Liver (tissue), 9 donors: ENCODE data around the gene SLC51A. TPM values are rescaled to one million over a fixed set of nuclear protein-coding genes. Genes with fewer than 3 reads are reported as not detected.
"Not testable (repeated sequence)": the region's sequence is repeated elsewhere in the genome, so short reads cannot be mapped to it uniquely, and the experiment has no call there.

Experiments
- DNase-seq: peaks from one replicate; pipeline ENCODE4 v3.0.0-alpha.2; 2017; ENCODE audit warnings: low spot score
- H3K27ac ChIP-seq, 2 donors: one replicate each; pipeline ENCODE4 v1.7.0; 2013; ENCODE audit warnings: inconsistent platforms in 2 of 2, low read length in 2 of 2, control low read depth in 1 of 2, low read depth in 1 of 2, mild to moderate bottlenecking in 1 of 2
- H3K27me3 ChIP-seq, 4 donors: one replicate each; pipeline versions ENCODE4 v1.6.1 to v1.7.0; 2013; ENCODE audit warnings: low read length in 3 of 4, inconsistent platforms in 1 of 4, mild to moderate bottlenecking in 1 of 4, moderate library complexity in 1 of 4; ENCODE audit not compliant: control insufficient read depth in 4 of 4, insufficient read depth in 4 of 4
- H3K36me3 ChIP-seq, 4 donors: one replicate each; pipeline versions ENCODE4 v1.6.1 to v1.7.0; 2013; ENCODE audit warnings: low read length in 3 of 4, mild to moderate bottlenecking in 3 of 4, low read depth in 1 of 4, moderate library complexity in 1 of 4; ENCODE audit not compliant: control insufficient read depth in 4 of 4, insufficient read depth in 3 of 4
- H3K4me1 ChIP-seq, 4 donors: one replicate each; pipeline versions ENCODE4 v1.6.1 to v1.7.0; 2013; ENCODE audit warnings: low read length in 3 of 4, mild to moderate bottlenecking in 3 of 4, moderate library complexity in 1 of 4; ENCODE audit not compliant: control insufficient read depth in 4 of 4, insufficient read depth in 4 of 4
- H3K4me3 ChIP-seq, 3 donors: one replicate each; pipeline versions ENCODE4 v1.6.1 to v1.7.0; 2013; ENCODE audit warnings: low read length in 3 of 3, control low read depth in 1 of 3, low read depth in 1 of 3, mild to moderate bottlenecking in 1 of 3
- H3K9ac ChIP-seq, 2 donors: one replicate each; pipeline ENCODE4 v1.7.0; 2013; ENCODE audit warnings: low read length in 2 of 2, mild to moderate bottlenecking in 2 of 2, moderate library complexity in 2 of 2, control low read depth in 1 of 2, low read depth in 1 of 2
- H3K9me3 ChIP-seq, 4 donors: one replicate each; pipeline versions ENCODE4 v1.6.1 to v1.7.0; 2013; ENCODE audit warnings: low read length in 3 of 4; ENCODE audit not compliant: control insufficient read depth in 4 of 4
- GABPA ChIP-seq, 2 donors: IDR thresholded peaks in 1 of 2; conservative IDR thresholded peaks in 1 of 2; 2 replicates each; pipeline ENCODE4 v1.6.1; 2016; ENCODE audit warnings: antibody characterized with exemption in 2 of 2, mild to moderate bottlenecking in 1 of 2, moderate library complexity in 1 of 2
- HNF4A ChIP-seq, 2 donors: conservative IDR thresholded peaks; 2 replicates each; pipeline ENCODE4 v1.6.1; 2016; ENCODE audit warnings: antibody characterized with exemption in 2 of 2, mild to moderate bottlenecking in 2 of 2
- HNF4G ChIP-seq: IDR thresholded peaks from 2 replicates; pipeline ENCODE4 v1.6.1; 2016; ENCODE audit warnings: antibody characterized with exemption
- NR2F2 ChIP-seq: IDR thresholded peaks from 2 replicates; pipeline ENCODE4 v1.6.1; 2016; ENCODE audit warnings: antibody characterized with exemption
- RXRA ChIP-seq, 2 donors: IDR thresholded peaks; 2 replicates each; pipeline ENCODE4 v1.6.1; 2017 to 2018; ENCODE audit warnings: antibody characterized with exemption in 2 of 2, mild to moderate bottlenecking in 1 of 2
- SP1 ChIP-seq: IDR thresholded peaks from 2 replicates; pipeline ENCODE4 v1.6.1; 2018; ENCODE audit warnings: antibody characterized with exemption, mild to moderate bottlenecking
- WGBS: extraction: QIAGEN DNeasy Blood & Tissue Kit; methylation state at CpG from one replicate; pipeline ENCODE4 v1.1.7; 2013; 5-methylcytosine and 5-hydroxymethylcytosine counted together
- polyA plus RNA-seq, 2 donors: library from polyadenylated mRNA; stranded (reverse) in 1 of 2; unstranded in 1 of 2; fragments of 200-250 nt in 1 of 2; fragments of >200 nt in 1 of 2; fragmentation: Nextera tagmentation in 1 of 2; extraction: Ambion mirVana in 1 of 2; gene quantifications; one replicate each; pipeline versions ENCODE4 v1.2.1 to v1.2.3, GENCODE V29; 2013 to 2015
- total RNA-seq, 2 donors: library from RNA; depleted of rRNA; stranded (reverse); fragments of >200 nt; gene quantifications; one replicate each; pipeline ENCODE4 v1.2.3, GENCODE V29; 2014
- donor health status: healthy.
- donor health status: healthy.
- donor health status: healthy.
- donor health status: healthy.
- donor health status: healthy.

Gene SLC51A
- total and polyA plus RNA-seq, 4 donors = 19.9 to 52.5 (median 46.1) TPM

GRCh38 chr3:196207159-196207832 is 9.0 kb upstream of the SLC51A start:
- 21% methylated on average over 57 of the region's 70 CpGs for WGBS

GRCh38 chr3:196207833-196208607 is 8.3 kb upstream of the SLC51A start:
- 20% methylated on average over 49 of the region's 49 CpGs for WGBS
- H3K4me3 ChIP-seq = peak overlapping the region in 2 of 3 donors; percentile 46 to 59

More at GRCh38 chr3:196207159-196207832, 9.0 kb upstream of the SLC51A start:
- no peak for TF ChIP-seq HNF4A (conservative IDR thresholded peaks at IDR 0.05)
- TF ChIP-seq HNF4G = no peak
- TF ChIP-seq RXRA (IDR thresholded peaks at IDR 0.05) = no peak
- TF ChIP-seq NR2F2 = no peak
- DNase-seq = no peak
- no peak overlapping the region for H3K27ac ChIP-seq
- peaks cover 3 to 10% (median 4%) of the 10 kb centered on the region in 4 donors for H3K4me1 ChIP-seq
- H3K4me3 ChIP-seq = peak overlapping the region in 1 of 3 donors; percentile 46
- no peaks in the 10 kb centered on the region for H3K27me3 ChIP-seq
- H3K9ac ChIP-seq = no peak overlapping the region
- H3K36me3 ChIP-seq = no peaks in the 10 kb centered on the region
- no peaks in the 10 kb centered on the region for H3K9me3 ChIP-seq

GRCh38 chr3:196208942-196209695 is 7.2 kb upstream of the SLC51A start:
- Histone ChIP-seq H3K27me3 (no peaks in the 10 kb centered on the region), H3K9me3 (no peaks in the 10 kb centered on the region), H3K36me3 (no peaks in the 10 kb centered on the region), H3K9ac (no peak overlapping the region), H3K4me1 (peaks cover 3 to 14% (median 6%) of the 10 kb centered on the region in 4 donors), H3K4me3 (no peak overlapping the region), H3K27ac (no peak overlapping the region)
- no peak for DNase-seq
- no peak for TF ChIP-seq SP1
- WGBS = 93% methylated on average over 24 of the region's 24 CpGs

More at GRCh38 chr3:196207833-196208607, 8.3 kb upstream of the SLC51A start:
- H3K4me1 ChIP-seq = peaks cover 3 to 10% (median 4%) of the 10 kb centered on the region in 4 donors
- H3K27ac ChIP-seq = peak overlapping the region in 1 of 2 donors; percentile 56
- no peak overlapping the region for H3K9ac ChIP-seq
- no peaks in the 10 kb centered on the region for H3K36me3 ChIP-seq
- TF ChIP-seq RXRA (IDR thresholded peaks at IDR 0.05) (peak in 1 of 2 donors; percentile 32), SP1 (peak; percentile 67), GABPA (IDR thresholded peaks at IDR 0.05 in 1 of 2, conservative IDR thresholded peaks at IDR 0.05 in 1 of 2) (no peak), HNF4A (conservative IDR thresholded peaks at IDR 0.05) (peak in 1 of 2 donors; percentile 73)
- no peaks in the 10 kb centered on the region for H3K27me3 ChIP-seq
- peak; percentile 86 for DNase-seq
- no peaks in the 10 kb centered on the region for H3K9me3 ChIP-seq

GRCh38 chr3:196209944-196210672 is 6.2 kb upstream of the SLC51A start:
- H3K9me3 ChIP-seq, H3K27me3 ChIP-seq, H3K27ac ChIP-seq, DNase-seq, H3K9ac ChIP-seq, H3K4me3 ChIP-seq, H3K36me3 ChIP-seq: not testable (repeated sequence)
- whole genome bisulfite sequencing = 96% methylated on average over 11 of the region's 11 CpGs
- peaks cover 7 to 24% (median 14%) of the 10 kb centered on the region in 4 donors for H3K4me1 ChIP-seq
